Iris pigment epithelial cell (primary cell): ENCODE measurements around the gene PCDH9.
"Not testable (repeated sequence)": the region's sequence is repeated elsewhere in the genome, so short reads cannot be mapped to it uniquely, and the experiment has no call there.

Experiments
- DNase-seq: peaks from one replicate; pipeline ENCODE4 v3.0.0-alpha.2; 2011; ENCODE audit warnings: low read depth

Gene PCDH9

GRCh38 chr13:66765559-66765958, 464.6 kb downstream of the PCDH9 start:
- no peak for DNase-seq

- DNase-seq, result not testable (repeated sequence)
These were observed 469.5 kb downstream of the PCDH9 start for GRCh38 chr13:66760678-66761077.

DNA sequence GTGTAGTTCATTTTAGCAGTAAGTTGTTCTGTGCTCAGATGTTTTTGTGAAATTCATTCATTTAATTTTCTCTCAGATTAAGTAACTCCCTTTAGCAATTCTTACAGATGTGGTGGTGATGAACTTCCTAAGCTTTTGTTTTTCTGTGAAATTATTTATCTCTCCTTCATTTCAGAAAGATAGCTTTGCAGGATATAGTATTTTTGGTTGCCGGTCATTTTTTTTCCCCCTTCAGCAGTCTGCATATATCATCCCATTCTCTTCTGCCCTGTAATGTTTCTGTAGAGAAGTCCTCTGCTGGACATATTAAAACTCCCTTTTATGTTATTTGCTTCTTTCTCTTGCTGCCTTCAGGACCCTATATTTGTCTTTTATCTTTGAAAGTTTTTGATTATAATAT, 470.2 kb downstream of the PCDH9 start:
- DNase-seq, result no peak

DNA sequence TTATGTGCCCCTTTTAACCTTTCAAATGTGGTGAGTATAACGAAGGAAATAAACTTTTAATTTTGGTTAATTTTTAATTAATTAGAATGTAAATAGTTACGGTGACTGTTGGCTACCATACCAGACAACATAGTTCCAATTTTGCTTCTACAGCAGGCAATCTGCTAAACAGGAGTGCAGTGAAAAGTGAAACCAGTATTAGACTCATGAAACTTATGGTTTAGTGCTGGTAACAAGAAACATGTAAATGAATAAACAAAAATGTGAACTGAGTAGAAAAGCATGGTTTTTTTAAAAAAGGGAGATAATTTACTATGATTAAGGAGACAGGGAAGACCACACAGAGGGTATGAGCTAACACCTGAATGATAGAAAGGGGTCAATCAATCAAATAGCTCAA, 478.4 kb downstream of the PCDH9 start:
- DNase-seq, result no peak

- DNase-seq, result peak; percentile 3
These were observed 481.4 kb downstream of the PCDH9 start for GRCh38 chr13:66748712-66749111.

GRCh38 chr13:66745307-66745706, 484.8 kb downstream of the PCDH9 start:
- no peak for DNase-seq

DNA sequence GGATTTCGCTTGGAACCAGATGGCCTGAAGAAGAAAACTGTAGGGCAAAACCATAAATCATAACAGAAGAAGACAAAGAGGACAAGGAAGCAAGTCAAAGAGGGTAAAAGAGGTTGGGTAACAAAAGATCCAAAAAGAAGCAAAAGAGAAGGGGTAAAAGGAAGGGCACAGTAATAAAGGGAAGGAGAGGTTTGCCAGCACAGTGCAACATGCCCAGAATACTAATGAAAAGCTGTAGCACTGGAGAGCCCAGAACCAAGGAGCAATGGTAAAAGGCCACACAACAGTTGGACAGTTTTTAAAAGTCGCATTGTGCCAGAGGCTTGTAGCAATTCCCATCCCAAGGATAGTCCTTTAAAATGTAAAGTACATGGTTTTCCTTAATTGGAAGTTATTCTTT, 506.6 kb downstream of the PCDH9 start:
- DNase-seq, result no peak

- DNase-seq, result no peak
These were observed 513.6 kb downstream of the PCDH9 start for GRCh38 chr13:66716538-66716937.

GRCh38 chr13:66714795-66715194, 515.3 kb downstream of the PCDH9 start:
- DNase-seq, result peak; percentile 4

- DNase-seq, result no peak
These were observed 526.0 kb downstream of the PCDH9 start for GRCh38 chr13:66704110-66704509.

DNA sequence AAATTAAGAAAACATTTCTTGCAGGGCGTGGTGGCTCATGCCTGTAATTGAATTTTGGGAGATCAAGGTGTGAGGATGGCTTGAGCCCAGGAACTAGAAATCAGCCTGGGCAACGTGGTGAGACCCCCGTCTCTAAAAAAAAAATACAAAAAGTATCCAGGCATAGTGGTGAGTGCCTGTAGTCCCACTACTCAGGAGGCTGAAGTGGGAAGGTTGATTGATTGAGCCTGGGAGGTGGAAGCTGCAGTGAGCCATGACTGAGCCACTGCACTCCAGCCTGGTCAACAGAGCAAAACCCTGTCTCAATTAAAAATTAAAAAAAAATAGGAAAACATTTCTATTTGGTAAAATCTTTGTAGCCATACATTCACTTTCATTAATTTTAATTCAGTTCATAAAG, 526.5 kb downstream of the PCDH9 start:
- no peak for DNase-seq

DNA sequence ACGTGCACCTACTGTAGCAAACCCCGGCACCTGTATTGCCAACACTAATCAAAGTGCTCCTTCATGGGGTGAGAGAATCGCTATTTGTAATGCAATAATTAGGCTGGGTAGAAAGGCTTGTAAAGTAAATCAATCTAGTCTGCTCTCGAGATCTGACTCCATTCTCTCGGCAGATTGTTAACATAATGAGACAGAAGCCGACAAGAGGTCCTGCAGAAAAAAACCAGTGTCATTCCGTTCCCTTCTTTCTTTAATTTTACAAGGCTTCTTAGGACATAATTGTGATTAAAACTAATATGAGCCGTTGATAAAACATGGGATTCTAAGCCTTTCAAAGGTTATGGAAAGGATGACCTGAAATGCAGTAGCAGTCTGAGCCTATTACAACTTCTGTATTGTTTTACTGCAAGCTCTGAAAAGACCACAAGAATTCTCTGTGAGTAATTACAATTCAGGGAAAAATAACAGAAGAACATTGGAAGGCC, 530.0 kb downstream of the PCDH9 start:
- DNase-seq, result peak; percentile 38

DNA sequence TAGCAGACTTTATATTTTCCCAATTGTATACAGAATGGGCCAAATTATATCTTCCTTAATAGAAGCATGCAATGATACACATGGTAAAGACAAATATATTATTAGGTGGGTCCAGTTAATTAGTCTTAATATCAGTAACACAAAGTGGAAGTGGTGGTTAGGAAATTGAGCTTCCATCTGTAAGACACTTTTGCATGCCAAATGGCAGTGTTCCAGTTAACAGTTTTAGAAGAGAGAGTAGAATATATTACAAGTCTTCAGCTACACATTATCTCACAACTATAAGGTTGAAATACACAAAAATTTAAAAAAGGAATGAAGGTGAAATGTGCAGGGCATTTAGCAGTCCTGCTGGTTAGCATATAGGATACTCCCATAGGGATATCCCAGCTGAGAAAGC, 536.5 kb downstream of the PCDH9 start:
- DNase-seq, result peak; percentile 41

DNA sequence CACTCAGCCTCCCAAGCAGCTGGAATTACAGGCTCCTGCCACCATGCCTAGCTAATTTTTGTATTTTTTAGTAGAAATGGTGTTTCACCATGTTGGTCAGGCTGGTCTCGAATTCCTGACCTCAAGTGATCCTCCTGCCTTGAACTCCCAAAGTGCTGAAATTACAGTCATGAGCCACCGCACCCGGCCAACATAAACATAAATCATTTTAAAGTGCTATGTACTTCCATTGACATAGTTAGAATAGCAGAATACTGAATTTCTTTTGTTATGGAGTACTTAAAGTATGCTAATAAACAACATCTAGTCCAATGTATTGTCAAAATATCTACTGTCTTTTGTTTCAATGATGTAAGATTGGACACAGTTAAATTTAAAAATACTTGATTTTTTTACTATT, 539.0 kb downstream of the PCDH9 start:
- DNase-seq, result no peak

DNA sequence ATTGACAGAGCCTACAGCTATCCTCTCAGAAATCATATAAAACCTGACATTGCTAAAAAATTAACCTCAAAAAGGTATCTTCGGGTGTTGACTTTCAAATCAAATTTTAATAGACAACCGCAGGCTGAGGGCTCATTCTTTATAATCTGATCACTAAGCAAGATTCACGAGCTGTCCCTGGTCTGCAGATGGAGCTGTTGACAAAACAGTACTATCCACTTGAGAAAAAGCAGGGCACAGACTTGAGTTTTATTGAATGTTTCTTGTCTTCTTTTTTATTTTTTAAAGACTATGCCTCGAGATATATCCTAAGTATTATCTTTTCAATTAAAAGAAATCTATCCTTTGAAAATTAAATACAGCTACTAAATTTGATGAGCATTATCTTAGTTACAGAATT, 540.5 kb downstream of the PCDH9 start:
- peak; percentile 56 for DNase-seq

GRCh38 chr13:66689037-66689619, 541.0 kb downstream of the PCDH9 start:
- peak; percentile 7 for DNase-seq

- no peak for DNase-seq
These were observed 548.7 kb downstream of the PCDH9 start for GRCh38 chr13:66681403-66681802.

DNA sequence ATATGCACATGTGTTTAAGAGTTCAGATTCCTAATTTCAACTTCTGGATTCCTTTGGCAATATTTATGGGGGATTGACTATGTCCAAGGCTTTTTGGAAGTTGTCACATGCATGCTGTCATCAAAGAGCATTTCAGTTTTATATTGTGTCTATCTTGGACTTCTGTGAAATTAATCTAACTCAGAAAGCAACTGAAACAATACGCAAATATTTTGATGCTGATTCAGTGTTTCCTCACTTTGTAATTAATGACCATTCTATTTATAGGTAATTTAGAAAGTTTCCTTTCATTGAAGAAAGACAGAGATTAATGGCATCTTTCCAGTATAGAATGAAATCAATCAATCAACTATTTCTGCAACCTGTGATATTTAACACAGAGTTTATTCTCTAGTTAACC, 550.1 kb downstream of the PCDH9 start:
- no peak for DNase-seq

DNA sequence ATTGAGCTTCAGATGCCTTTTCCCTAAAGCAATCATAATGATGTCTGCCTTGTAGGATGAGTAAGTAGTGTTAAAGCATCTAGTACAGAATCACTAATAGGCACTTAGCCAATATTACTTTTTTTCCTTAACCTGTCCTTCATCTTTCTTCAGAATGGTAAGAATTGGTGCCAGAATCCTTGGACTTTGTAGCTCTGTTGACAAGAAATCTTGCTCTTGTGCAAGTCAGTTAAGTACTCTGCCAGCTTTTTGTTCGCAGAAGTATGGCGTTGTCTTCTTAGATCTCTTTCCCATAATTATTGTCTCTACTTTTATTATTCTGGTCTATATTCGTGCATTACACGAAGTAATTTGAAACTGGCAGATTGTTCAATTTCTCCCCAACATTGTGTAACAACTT, 554.5 kb downstream of the PCDH9 start:
- DNase-seq, result peak; percentile 57

DNA sequence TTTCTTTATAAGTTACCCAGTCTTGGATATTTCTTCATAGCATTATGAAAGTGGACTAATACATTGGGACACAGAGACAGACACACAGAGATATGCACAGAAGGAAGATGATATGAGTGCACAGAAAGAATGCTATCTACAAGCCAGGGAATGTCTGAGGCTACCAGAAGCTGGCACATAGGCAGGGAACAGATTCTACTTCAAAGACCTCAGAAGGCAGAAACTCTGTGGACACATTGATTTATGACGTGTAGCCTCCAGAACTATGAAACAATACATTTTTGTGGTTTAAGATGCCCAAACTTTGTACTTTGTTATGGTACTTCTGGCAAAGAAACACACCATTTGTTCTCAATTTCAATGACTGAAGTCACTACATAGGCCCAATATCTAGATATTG, 556.7 kb downstream of the PCDH9 start:
- peak; percentile 96 for DNase-seq

DNA sequence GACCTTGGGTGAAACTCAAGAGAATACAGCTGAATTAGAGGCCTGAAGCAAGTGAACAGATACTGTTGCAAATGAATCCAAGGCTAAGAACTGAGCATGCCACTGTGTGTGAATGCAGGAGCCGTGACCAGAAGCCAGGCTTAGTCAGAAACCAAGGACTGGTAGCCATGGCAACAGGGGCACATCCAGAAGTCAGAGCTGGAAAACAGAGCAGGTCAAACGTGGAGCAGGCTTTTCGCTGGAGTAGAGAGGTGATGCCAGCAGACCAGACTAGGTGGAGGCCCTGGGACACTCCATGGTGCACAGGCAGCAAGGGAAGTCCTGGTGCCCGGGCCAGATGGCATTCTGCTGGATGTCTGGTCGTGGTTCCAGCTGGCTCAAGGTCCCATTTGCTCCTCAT, 564.1 kb downstream of the PCDH9 start:
- peak; percentile 89 for DNase-seq

DNA sequence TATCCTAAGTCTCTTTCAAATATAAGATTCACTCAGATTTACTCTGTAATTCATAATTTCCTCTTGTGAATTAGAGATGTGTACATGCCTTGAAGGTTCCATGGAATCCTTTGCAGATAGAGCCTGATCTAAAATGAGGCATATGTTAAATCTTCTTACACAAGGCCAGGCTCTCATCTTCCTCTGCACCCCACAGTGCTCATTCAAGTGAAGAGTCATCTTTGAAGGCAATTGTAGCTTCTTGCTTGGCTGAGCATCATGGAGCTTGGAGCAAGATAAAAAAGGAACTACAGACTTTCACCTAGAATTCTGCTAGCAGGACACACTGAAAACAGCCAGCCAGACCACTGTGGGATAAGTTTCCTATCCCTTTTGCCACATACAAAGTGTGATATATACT, 566.4 kb downstream of the PCDH9 start:
- no peak for DNase-seq

GRCh38 chr13:66663206-66663605, 566.9 kb downstream of the PCDH9 start:
- no peak for DNase-seq

DNA sequence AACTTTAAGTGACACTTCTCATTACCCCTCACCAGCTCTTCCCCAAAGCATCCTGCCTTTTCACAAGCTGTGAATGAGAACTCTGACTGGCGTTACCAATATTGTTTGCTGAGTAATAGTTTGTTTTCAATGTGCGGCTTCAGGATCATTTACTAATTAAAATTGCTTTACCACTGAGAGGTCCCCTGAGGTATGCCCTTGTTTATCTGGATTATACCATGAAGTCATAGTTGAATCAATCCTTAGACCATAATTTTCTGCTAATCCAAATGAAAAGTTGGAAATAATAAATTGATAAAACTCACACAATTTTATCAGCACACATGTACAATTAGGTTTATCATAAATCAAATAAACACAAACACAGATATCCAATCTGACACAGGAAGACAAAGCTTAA, 568.8 kb downstream of the PCDH9 start:
- DNase-seq, result no peak

GRCh38 chr13:66660468-66660813, 569.7 kb downstream of the PCDH9 start:
- no peak for DNase-seq
